GM12873 (cell line): ENCODE data around the gene PDZRN4.

ENCODE experiments used
- CTCF ChIP-seq: IDR thresholded peaks from 2 replicates; pipeline ENCODE4 v1.5.1; 2012; ENCODE audit warnings: low read depth, mild to moderate bottlenecking, moderate library complexity, low read length, control low read depth; ENCODE audit not compliant: insufficient read depth; ENCODE audit errors: missing control alignments

Gene PDZRN4

DNA sequence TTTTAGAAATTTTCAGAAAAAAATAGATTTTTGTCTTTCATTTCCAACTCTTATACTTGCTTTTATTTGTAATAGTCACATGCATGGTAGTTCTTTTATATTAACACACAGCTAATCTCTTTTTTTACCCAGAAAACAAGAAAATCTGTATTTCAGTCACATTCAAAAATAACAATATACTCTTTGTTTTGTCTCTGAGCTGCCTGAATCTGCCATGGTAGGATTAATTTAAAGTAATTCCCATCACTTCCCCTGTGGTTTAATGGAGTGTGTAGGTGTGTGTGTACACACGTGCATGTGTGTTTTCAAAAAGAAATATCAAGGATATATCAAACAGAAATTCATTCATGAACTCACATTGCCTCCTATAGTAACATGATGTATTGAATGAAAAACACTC lies 42.6 kb downstream of the PDZRN4 start:
- TF ChIP-seq CTCF, result no peak

GRCh38 chr12:41234692-41235091 lies 46.6 kb downstream of the PDZRN4 start:
- no peak for TF ChIP-seq CTCF

DNA sequence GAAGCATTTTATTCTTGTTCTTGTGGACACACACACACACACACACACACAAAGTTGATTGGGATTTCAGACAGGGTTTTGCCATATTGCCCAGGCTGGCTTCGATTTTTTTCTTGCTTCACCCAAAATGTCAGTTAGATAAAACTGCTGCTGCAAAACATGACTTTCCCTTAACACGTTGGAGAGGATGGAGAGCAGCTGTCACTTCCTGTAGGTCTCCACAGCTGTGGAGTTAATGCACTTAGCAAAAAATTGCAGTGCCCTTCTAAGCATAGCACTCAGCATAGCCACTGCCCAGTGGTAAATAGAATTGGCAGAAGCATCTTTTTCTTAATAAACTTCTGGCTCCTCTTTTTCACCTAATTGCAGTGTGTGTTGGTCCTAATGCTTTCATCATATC lies 54.5 kb downstream of the PDZRN4 start:
- TF ChIP-seq CTCF, result no peak

DNA sequence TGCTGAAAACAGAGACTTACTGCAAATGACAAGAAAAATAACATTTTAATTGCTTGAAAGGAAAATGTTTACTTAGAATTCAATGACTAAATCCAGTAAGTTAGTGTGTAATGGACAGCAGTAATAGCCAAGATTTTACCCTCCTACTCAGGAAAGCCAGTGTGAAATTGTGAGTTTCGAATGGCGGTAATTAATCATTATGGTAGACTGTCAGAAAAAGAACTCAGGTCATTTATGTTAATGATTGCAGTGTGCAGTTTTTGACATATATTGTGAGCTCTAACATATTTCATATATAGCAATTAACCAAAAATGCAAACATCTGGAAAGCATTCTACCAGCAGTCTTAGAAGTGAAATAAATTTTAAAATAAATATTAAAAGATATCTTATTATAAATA lies 60.3 kb downstream of the PDZRN4 start:
- no peak for TF ChIP-seq CTCF

GRCh38 chr12:41250748-41251147 lies 62.6 kb downstream of the PDZRN4 start:
- no peak for TF ChIP-seq CTCF

GRCh38 chr12:41254004-41254914 lies 66.1 kb downstream of the PDZRN4 start:
- no peak for TF ChIP-seq CTCF

DNA sequence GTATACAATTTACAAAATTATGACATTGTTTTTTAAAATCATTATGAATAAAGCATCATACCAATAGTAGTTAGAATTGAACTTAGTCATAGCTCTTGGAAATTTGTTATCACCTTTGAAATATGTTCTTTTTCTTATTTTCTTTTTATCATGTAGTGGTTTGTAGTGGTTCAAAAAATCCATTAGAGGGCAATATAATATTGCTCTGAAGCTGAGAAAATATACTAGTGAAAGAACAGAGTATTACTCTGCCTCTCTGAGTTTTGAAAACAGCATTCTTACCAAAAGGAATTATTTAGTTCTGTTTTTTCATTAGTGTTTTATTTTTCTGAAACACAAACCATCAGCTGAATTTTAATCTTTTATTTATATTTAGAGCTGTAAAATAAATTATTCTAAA lies 76.2 kb downstream of the PDZRN4 start:
- TF ChIP-seq CTCF, result no peak
